ENCODE measurements around the gene EEF1AKMT3.
"Not testable (repeated sequence)": the region's sequence is repeated elsewhere in the genome, so short reads cannot be mapped to it uniquely, and the experiment has no call there.

Gene EEF1AKMT3

DNA sequence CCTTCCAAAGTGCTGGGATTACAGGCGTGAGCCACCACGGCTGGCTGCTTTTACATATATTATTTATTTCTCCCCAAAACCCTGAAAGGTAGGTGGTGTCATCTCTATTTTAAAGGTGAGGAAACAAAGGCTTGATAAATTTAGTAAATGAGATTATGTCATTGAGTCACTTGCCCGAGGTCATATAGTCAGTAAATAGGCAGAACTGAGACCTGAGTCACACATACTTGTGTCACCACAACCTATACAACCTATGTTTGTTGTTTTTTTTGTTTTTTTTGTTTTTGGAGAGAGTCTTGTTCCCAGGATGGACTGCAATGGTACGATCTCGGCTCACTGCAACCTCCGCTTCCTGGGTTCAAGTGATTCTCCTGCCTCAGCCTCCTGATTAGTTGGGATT, 22.9 kb downstream of the EEF1AKMT3 start:
- no peak for DNase-seq

DNA sequence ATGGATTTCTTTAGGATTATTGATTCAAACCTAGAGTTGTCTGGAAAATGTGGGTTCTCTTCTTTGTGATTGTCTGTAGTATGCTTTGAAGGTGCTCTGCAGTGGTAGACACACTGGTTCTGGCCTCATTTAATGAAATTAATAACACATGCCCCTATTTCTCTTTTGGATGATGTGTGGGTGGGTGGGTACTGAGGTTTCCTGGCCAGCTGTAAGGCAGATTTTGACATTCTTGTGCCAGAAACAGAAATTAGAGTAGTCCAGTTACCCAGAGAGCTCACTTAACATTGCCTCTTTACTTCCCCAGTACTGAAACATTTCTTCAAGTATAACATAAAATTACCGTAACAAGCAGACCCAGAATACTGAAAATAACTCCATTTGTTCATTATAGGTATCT, 24.6 kb downstream of the EEF1AKMT3 start:
- DNase-seq, result no peak

- no peak for DNase-seq
Measured at GRCh38 chr12:57797933-57798332, 25.5 kb downstream of the EEF1AKMT3 start.

DNA sequence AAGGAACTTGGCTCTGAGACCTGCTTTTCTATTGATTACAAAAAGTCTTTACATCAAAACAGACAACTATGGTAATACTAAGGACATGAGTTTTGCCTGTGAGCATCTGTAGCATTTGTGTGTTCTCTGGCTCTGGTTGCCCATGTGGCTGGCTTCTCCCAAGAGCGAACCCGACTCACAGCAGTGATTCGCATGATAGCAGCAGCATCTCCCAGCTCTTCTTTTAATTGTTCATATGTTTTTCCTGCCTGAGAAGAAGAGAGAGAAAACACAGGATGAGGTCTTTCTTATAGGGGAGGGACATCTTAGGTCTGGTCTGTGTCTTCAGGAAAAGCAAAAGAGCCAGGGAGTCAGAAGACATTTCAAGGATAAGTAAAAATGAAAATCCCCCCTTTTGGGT, 28.6 kb downstream of the EEF1AKMT3 start:
- no peak for DNase-seq

GRCh38 chr12:57802607-57803006, 30.2 kb downstream of the EEF1AKMT3 start:
- no peak for DNase-seq

DNA sequence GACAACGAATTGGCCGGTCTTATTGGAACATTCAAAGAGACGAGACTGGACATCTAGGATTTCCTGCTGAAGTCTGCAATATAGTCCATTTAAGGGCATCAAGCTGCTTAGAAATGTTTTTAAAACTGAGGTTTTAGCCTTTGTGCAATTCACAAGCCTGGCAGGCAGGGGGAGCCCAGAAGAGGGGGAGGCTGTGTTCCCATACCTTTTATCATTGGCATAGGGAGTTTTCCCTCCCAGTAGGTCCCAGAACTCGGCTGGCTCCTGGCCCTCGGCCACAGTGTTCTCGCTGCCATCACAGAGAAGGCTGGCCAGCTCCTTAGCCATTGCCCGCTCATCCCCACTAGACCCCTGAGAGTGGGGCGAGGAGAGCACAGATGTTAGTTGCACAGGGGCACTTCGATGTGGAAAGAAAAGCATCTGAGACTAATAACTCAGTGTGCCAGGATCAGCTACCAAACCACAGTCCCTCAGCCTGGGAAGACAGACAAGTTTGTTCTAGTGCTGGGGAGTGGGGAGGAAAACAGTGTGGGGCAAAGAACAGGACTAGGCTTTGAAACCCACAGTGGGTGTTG, 31.0 kb downstream of the EEF1AKMT3 start:
- DNase-seq, result peak; percentile 38

DNA sequence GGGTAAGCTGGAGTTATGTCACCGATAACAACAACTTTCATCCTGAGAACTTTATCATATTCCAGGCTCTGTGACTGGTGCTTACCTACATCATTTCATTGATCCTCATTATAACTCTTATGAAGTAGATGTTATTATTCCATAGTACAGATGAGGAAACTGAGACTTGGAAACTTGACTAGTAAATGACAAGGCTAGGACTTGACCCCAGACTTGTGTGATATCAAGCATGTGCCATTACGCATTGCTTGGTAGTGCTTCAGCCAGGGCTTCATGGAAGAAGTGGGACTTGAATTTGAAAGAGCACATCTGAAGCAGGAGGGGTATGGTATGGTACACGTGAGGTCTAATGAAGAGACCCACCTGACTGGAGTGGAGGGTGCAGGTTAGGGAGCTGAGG, 34.3 kb downstream of the EEF1AKMT3 start:
- DNase-seq, result no peak

DNA sequence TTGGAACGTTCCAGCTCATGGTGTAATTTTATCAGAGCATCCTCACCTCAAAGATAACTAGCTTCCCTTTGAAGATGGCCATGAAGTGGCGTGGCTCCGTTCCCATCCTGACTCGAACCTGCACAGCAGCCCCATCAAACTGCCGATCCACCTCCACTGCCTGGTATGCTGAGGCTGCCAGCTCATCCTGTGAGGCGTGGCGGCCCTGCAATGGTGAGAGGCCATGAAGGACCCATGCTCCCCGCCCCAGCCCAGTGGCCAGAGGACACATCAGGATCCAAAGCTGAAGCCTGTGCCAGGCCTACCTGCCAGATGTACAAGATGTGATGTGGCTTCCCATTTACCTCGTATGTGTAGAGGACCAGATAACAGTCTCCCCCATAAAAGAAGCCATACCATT, 34.9 kb downstream of the EEF1AKMT3 start:
- no peak for DNase-seq

- no peak for DNase-seq
Measured at GRCh38 chr12:57808351-57808750, 35.9 kb downstream of the EEF1AKMT3 start.

DNA sequence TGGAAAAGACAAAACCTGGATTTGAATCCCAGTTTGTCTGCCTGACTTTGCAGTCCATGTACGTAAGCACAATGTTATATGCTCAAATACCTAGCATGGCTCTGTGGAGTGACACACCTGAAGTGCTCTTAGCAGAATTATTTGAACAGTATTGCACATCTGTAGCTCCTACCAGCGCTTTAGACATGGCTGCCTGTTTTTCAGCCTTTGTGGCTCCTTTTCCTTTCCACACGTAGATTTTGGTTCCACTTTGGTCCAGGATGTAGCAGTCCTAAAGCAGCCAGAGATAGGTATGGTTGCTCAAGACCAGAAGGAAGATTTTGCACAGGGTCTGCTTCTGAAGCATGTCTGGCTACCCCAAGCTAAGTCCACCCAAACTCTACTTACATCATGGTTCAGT, 37.0 kb downstream of the EEF1AKMT3 start:
- no peak for DNase-seq

DNA sequence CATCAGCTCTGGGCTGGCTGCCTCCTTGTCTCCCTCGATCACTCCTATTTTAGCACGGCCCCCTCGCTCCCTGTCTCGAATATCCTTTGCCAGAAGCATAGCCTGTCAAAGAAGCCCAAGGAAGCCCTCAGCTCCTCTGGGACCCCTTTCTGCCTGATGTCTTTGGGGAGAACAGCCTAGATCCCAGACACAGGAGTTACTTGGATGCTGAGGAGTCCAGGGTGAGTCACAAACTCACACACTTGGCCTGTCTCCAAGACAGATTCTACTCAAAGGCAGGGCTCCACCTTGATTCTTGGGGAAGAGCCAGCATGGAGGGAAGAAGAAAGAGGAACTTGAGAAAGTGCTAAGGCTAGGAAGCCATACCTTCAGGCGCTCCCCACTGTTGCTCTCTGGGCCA, 38.0 kb downstream of the EEF1AKMT3 start:
- DNase-seq, result peak; percentile 66

- DNase-seq, result no peak
Measured at GRCh38 chr12:57811028-57811755, 38.8 kb downstream of the EEF1AKMT3 start.

DNA sequence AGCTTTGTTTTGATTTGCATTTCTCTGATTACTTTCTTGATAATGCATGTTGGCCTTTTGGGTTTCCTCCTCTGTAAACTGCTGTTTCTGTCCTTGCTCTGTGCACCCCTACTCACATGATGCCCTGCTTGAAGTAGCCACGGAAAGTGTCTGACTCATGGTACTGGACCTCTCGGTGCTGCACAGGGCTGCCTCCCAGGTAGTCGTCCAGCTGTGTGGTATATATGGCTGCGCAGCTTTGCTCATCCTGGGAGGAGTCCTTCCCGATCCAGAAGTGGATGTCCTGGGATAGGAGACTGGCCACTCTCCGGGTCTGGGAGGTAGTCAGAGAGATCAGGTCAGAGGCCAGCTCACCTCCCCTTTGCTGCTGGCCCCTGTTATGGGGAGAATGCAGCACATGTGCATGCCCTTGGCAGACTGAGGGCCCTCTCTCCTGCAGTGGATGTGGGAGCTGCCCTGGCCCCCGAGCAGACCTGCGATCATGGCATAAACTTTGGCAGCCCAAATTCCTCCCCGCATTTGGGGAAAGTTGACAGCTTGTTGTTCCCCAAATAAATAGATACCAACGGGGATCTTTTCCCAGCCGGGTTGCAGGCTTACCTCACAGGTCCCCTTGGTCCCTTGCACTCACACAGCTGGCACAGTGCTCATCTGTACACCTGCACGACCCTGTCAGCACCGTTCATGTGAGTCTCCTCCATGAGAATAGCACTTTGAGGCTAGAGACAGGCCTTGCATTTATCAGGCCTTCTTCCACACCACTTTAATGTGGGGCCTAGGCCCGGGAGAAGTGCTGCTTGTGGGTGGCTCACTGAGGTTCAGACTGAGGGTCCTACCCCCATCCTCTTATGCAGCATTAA, 40.9 kb downstream of the EEF1AKMT3 start:
- DNase-seq, result no peak

DNA sequence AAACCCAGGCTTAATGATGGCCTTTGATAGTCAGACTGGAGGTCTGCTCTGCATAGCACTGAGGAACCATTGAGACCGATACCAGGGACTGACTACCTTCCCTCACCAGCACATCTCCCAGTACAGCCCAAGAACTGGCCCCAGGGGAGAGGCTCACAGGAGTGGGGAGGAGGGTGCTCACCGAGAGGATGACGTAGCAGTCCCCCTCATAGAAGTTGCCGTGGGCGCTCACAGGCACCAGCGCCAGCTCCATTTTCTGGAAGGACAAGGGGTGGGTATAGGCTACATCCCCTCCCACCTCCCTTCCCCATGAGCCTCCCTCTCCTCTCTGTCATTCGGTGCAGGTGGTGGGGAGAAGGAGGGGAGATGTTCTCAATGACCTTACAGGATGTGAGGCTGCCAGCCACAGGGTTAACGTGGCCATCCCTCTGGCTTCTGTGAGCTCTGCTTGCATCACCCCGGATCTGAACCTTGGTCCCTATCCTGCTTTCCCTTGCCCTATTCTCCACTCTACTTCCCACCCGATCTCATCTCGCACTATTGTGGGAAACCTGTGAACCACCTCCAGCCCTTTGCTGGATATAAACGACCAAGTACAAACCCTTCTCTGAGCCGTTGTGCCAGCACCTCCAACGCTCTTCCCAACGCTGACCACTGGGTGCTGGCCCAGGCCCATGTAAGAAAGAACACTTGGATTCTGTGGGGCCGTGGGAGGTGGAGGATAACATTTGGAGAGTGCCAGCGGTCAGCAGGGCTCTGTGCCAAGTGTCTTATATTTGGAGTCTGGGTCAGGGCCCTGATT, 41.8 kb downstream of the EEF1AKMT3 start:
- DNase-seq, result no peak

DNA sequence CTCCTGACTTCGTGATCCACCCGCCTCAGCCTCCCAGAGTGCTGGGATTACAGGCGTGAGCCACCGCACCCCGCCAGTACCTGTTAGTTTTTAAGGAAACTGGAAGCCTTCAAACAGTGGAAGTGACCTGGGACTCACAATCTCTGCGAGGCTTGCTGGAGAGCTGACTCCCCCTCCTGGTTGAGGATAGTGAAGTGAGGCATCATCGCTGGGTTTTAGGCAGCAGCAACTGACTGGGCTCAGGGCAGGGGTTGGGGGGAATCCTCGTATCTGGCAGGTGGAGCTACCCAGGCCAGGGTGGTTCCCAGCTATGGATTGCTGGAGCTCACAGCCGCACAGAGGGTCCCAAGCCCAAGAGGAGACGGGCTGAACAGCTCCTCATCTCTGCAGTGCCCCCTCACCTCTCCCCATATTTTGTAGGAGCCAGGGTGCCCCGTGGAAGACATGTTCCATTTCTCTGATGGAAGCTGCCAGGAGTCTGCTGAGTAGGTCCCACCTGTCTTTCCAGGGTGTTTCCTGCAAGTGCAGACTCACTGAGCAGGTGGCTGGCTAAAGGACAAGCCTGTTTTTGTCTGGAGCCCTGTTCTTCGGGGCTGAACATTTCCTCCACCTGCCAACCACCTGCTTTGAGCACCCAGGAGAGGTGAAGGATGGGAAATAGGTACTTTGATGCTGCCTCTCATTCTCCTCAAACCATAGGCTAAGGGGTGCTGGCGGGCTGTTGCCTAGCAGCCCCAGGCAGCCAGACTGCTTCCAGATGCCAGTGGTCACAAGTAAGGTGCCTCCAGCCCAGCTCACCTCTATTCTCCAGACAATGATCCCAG, 43.0 kb downstream of the EEF1AKMT3 start:
- no peak for DNase-seq

GRCh38 chr12:57816001-57816854, 43.8 kb downstream of the EEF1AKMT3 start:
- no peak for DNase-seq

DNA sequence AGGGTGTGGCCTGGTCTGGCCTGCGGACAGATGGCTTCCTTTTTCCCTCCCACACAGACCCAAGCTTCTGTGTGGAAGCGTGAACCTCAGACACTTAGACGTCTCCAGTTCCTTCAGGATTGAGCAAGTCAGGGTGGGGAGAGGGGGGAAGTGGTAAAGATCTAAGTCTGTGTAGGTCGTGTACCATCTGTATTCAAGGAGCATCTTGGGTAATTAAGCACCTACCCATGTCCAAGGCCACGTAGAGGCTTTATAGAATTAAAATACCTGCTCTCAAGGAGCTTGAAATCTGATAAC, 44.4 kb downstream of the EEF1AKMT3 start:
- DNase-seq, result no peak

DNA sequence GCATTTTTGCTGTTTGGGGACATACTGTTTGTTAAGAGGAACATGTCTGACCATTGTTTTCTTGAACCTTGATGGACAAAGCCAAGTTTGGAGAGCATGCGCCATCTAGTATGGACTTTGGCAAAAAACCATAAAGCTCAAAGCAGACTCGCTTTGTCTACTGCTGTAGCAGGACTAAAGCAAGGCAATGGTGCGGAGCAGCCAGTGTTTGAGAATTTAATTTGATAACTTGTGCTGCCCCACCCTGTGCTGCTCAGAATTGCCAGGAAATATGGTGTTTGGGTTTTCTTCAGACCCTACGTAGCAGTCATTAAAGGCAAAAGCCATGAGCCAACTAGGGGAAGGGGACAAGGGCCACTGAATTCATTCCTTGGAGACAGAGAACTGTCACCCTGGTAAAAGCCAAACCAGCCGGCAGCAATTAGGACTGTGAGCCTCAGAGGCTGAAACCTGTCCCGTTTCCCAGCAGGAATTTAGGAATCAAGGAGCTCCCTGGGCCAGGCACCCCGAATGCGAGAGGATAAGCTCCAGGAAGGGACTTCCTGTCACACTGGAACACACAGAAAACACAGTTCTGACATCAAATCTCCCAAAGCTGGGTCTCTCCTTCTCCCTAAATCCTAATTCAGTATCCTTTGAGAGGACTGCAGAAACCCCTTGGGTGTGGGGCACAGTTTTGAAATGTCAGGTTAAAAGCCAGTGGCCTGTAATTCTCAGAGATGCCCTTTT, 45.0 kb downstream of the EEF1AKMT3 start:
- DNase-seq, result no peak

DNA sequence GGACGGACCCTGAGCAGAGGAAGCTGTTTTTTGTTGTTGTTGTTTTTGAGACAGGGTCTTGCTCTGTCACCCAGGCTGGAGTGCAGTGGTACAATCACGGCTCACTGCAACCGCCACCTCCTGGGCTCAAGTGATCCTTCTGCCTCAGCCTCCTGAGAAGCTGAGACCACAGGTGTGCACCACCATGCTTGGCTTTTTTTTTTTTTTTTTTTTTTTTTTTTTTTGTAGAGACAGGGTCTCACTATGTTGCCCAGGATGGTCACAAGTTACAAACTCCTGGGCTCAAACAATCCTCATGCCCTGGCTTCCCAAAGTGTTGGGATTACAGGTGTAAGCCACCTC, 45.5 kb downstream of the EEF1AKMT3 start:
- DNase-seq, result not testable (repeated sequence)

GRCh38 chr12:57820119-57820518, 47.7 kb downstream of the EEF1AKMT3 start:
- not testable (repeated sequence) for DNase-seq

DNA sequence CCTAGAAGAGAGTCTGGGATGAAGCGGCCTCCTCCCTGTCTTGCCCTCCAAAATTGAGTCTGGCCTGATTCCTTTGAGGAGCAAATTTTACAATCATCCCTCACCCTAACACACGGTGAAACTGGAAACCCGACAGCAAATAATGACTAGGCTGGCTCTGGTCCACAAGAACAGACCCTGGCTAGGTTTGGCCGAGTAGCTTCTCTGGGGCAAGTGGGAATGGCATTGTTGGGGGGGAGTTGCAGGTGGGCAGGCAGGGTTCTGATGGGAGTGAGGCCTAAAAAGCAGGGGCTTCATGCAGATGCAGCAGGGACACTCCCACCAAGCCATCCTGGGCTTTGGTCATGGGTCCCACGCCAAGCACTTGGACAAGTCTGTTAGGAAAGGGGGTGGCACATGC, 48.6 kb downstream of the EEF1AKMT3 start:
- DNase-seq, result not testable (repeated sequence)

Measured in fibroblast of skin of right quadriceps (primary cell).